IMR-90 (cell line): ENCODE data around the gene BAZ1A. TPM values are rescaled to one million over a fixed set of nuclear protein-coding genes. Genes with fewer than 3 reads are reported as not detected.

Source experiments
- ATAC-seq: fragments of 200-7000 bp; cut with Tn5 transposase; 2 replicates; pipeline ENCODE4 v1.9.1; 2020; ENCODE audit warnings: low read depth, mild to moderate bottlenecking, moderate library complexity
- BruUV-seq: library from RNA; stranded (reverse); fragments of 400-500 nt; replicated peaks from 2 replicates; lab custom pipeline; 2021; lab: Mats Ljungman, UMichigan
- CTCF ChIA-PET: fragments of 300-600 bp; formaldehyde crosslinking; extraction: SDS; loops from one replicate; lab custom pipeline; 2021; ENCODE audit warnings: antibody characterized with exemption; lab: Yijun Ruan, JAX
- POLR2A ChIA-PET: fragments of 300-600 bp; sonication (Branson Sonifier 250); formaldehyde crosslinking; loops from one replicate; lab custom pipeline; 2022; ENCODE audit warnings: antibody characterized with exemption; ENCODE audit not compliant: unreplicated experiment; lab: Charles Lee
- DNase-seq: peaks from one replicate; pipeline ENCODE4 v3.0.0; 2013
- H2AFZ ChIP-seq: replicated peaks from 2 replicates; pipeline ENCODE3; 2013; ENCODE audit warnings: low read length, mild to moderate bottlenecking; ENCODE audit not compliant: poor library complexity
- H2AK5ac ChIP-seq: 2 replicates; pipeline ENCODE4 v1.6.1; 2013; ENCODE audit warnings: low read depth, low read length, inconsistent platforms
- H2AK9ac ChIP-seq: replicated peaks from 2 replicates; pipeline ENCODE3; 2013; ENCODE audit warnings: mild to moderate bottlenecking, low read depth, low read length, moderate library complexity; ENCODE audit not compliant: poor library complexity
- H2BK120ac ChIP-seq: 2 replicates; pipeline ENCODE4 v1.6.1; 2013; ENCODE audit warnings: low read depth, low read length, inconsistent platforms
- H2BK15ac ChIP-seq: 3 replicates; pipeline ENCODE4 v1.6.1; 2013; ENCODE audit warnings: low read depth, low read length, inconsistent platforms
- H2BK20ac ChIP-seq: 2 replicates; pipeline ENCODE4 v1.6.1; 2013; ENCODE audit warnings: low read depth, mild to moderate bottlenecking, inconsistent platforms, low read length, moderate library complexity
- H2BK5ac ChIP-seq: 2 replicates; pipeline ENCODE4 v1.6.1; 2013; ENCODE audit warnings: mild to moderate bottlenecking, low read depth, low read length, inconsistent platforms; ENCODE audit not compliant: poor library complexity, severe bottlenecking
- H3K14ac ChIP-seq: replicated peaks from 2 replicates; pipeline ENCODE4 v1.6.1; 2013; ENCODE audit warnings: low read depth, low read length, inconsistent platforms
- H3K18ac ChIP-seq: 2 replicates; pipeline ENCODE4 v1.6.1; 2013; ENCODE audit warnings: low read depth, low read length, control low read depth
- H3K23ac ChIP-seq: 2 replicates; pipeline ENCODE4 v1.6.1; 2013; ENCODE audit warnings: low read depth, low read length, inconsistent platforms
- H3K27ac ChIP-seq: 2 replicates; pipeline ENCODE4 v1.5.1; 2013; ENCODE audit warnings: mild to moderate bottlenecking, control low read depth, low read length; ENCODE audit not compliant: insufficient read depth
- H3K27me3 ChIP-seq: 2 replicates; pipeline ENCODE4 v1.6.1; 2013; ENCODE audit warnings: low read length; ENCODE audit not compliant: control insufficient read depth, insufficient read depth
- H3K36me3 ChIP-seq: 2 replicates; pipeline ENCODE4 v1.6.1; 2013; ENCODE audit warnings: low read length, mixed read lengths; ENCODE audit not compliant: control insufficient read depth, insufficient read depth
- H3K4ac ChIP-seq: 2 replicates; pipeline ENCODE4 v1.6.1; 2013; ENCODE audit warnings: low read depth, low read length, inconsistent platforms
- H3K4me1 ChIP-seq: 2 replicates; pipeline ENCODE4 v1.6.1; 2013; ENCODE audit warnings: low read length, mixed read lengths; ENCODE audit not compliant: control insufficient read depth, insufficient read depth
- H3K4me2 ChIP-seq: 2 replicates; pipeline ENCODE4 v1.6.1; 2013; ENCODE audit warnings: low read depth, mild to moderate bottlenecking, control low read depth, low read length, moderate library complexity
- H3K4me3 ChIP-seq: 2 replicates; pipeline ENCODE4 v1.5.1; 2013; ENCODE audit warnings: low read depth, mild to moderate bottlenecking, control low read depth, low read length, moderate library complexity; ENCODE audit not compliant: insufficient read depth
- H3K56ac ChIP-seq: 2 replicates; pipeline ENCODE4 v1.6.1; 2013; ENCODE audit warnings: low read length, inconsistent platforms; ENCODE audit not compliant: insufficient read depth; ENCODE audit errors: extremely low read depth
- H3K79me1 ChIP-seq, 2 experiments: 2 replicates each; pipeline ENCODE4 v1.6.1; 2013; ENCODE audit warnings: low read length in 2 of 2, inconsistent platforms in 1 of 2, low read depth in 1 of 2
- H3K9ac ChIP-seq: 2 replicates; pipeline ENCODE4 v1.6.1; 2013; ENCODE audit warnings: low read depth, low read length, control low read depth
- H3K9me1 ChIP-seq: 2 replicates; pipeline ENCODE4 v1.6.1; 2013; ENCODE audit warnings: low read length, inconsistent platforms; ENCODE audit not compliant: insufficient read depth
- H3K9me3 ChIP-seq: 2 replicates; pipeline ENCODE4 v1.6.1; 2013; ENCODE audit warnings: low read length; ENCODE audit not compliant: control insufficient read depth, insufficient read depth
- H4K20me1 ChIP-seq: 2 replicates; pipeline ENCODE4 v1.6.1; 2013; ENCODE audit warnings: low read length, inconsistent platforms; ENCODE audit not compliant: insufficient read depth
- H4K5ac ChIP-seq: 2 replicates; pipeline ENCODE4 v1.6.1; 2013; ENCODE audit warnings: mild to moderate bottlenecking, low read depth, low read length, control low read depth
- H4K8ac ChIP-seq, 2 experiments: 2 replicates each; pipeline ENCODE4 v1.6.1; 2013; ENCODE audit warnings: low read depth in 2 of 2, low read length in 2 of 2, control low read depth in 1 of 2, inconsistent platforms in 1 of 2
- H4K91ac ChIP-seq: 2 replicates; pipeline ENCODE4 v1.6.1; 2013; ENCODE audit warnings: low read depth, low read length, inconsistent platforms; ENCODE audit not compliant: insufficient read depth
- CEBPB ChIP-seq: IDR thresholded peaks from 2 replicates; pipeline ENCODE4 v1.6.1; 2012; ENCODE audit warnings: low read depth, low read length, improper control_type of control experiment
- CHD1 ChIP-seq: IDR thresholded peaks from 2 replicates; pipeline ENCODE4 v1.6.1; 2012; ENCODE audit warnings: low read depth, low read length, improper control_type of control experiment
- FOS ChIP-seq: fragments of 150-350 bp; IDR thresholded peaks from 2 replicates; pipeline ENCODE4 v1.6.1; 2016; ENCODE audit warnings: low read depth, low read length
- MAZ ChIP-seq: IDR thresholded peaks from 2 replicates; pipeline ENCODE4 v1.6.1; 2012; ENCODE audit warnings: low read depth, mild to moderate bottlenecking, low read length, improper control_type of control experiment, moderate library complexity, borderline replicate concordance
- MXI1 ChIP-seq: IDR thresholded peaks from 2 replicates; pipeline ENCODE4 v1.6.1; 2012; ENCODE audit warnings: low read depth, mild to moderate bottlenecking, low read length, moderate library complexity, borderline replicate concordance
- NFE2L2 ChIP-seq: fragments of 150-350 bp; IDR thresholded peaks from 2 replicates; pipeline ENCODE4 v1.6.1; 2016; ENCODE audit warnings: low read depth, mild to moderate bottlenecking, low read length
- RAD21 ChIP-seq: IDR thresholded peaks from 2 replicates; pipeline ENCODE4 v1.6.1; 2012; ENCODE audit warnings: low read length, improper control_type of control experiment
- RFX5 ChIP-seq: IDR thresholded peaks from 2 replicates; pipeline ENCODE4 v1.8.0; 2012; ENCODE audit warnings: low read depth, mild to moderate bottlenecking, low read length, moderate library complexity
- WGBS, 2 experiments: methylation state at CpG; one replicate each; pipeline versions ENCODE4 v1.1.5 to v1.1.7; 2013; ENCODE audit warnings: missing lambda C conversion rate in 2 of 2; ENCODE audit not compliant: insufficient read length in 1 of 2; ENCODE audit errors: extremely low coverage in 2 of 2; 5-methylcytosine and 5-hydroxymethylcytosine counted together
- dilution Hi-C: fragments of 300-500 bp; cut with HindIII; formaldehyde crosslinking; loops from one replicate; pipeline ENCODE4 v1.14.3; 2018; ENCODE audit warnings: low sequenced_read_pairs; ENCODE audit not compliant: unreplicated experiment
- in situ Hi-C: fragments of 300-500 bp; cut with MboI; formaldehyde crosslinking; loops from 3 replicates; pipeline ENCODE4 v1.14.3; 2019; ENCODE audit warnings: low sequenced_read_pairs, inconsistent platforms, mixed read lengths
- intact Hi-C: fragments of 100-400 bp; cut with micrococcal nuclease; formaldehyde crosslinking; loops from 2 replicates; pipeline ENCODE4 v1.10.0; 2022
- polyA plus RNA-seq, 3 experiments: library from polyadenylated mRNA; depleted of rRNA; stranded (reverse); fragments of >200 nt; gene quantifications; 2 replicates each; pipeline ENCODE4 v1.2.3, GENCODE V29; 2012; ENCODE audit warnings: low replicate concordance in 1 of 3
- total RNA-seq: library from RNA; depleted of rRNA; stranded (reverse); fragments of >200 nt; gene quantifications from 2 replicates; pipeline ENCODE4 v1.2.3, GENCODE V29; 2012
- TF ChIP-seq, protein P1 (sequence below): fragments of 150-350 bp; IDR thresholded peaks from 2 replicates; pipeline ENCODE4 v1.6.1; 2016; ENCODE audit warnings: low read depth, mild to moderate bottlenecking, low read length, moderate library complexity, borderline replicate concordance
- TF ChIP-seq, protein P2 (sequence below): fragments of 150-350 bp; IDR thresholded peaks from 2 replicates; pipeline ENCODE4 v1.6.1; 2017; ENCODE audit warnings: mild to moderate bottlenecking, antibody characterized with exemption, low read length, low read depth
- TF ChIP-seq, protein P3 (sequence below): conservative IDR thresholded peaks from 2 replicates; pipeline ENCODE4 v1.5.1; 2012; ENCODE audit warnings: mild to moderate bottlenecking, low read depth, low read length, improper control_type of control experiment

Gene BAZ1A
- total and polyA plus RNA-seq, 2 of the 4 experiments (the other 2 are of a cell fraction) = 15.3 to 23.8 TPM

DNA sequence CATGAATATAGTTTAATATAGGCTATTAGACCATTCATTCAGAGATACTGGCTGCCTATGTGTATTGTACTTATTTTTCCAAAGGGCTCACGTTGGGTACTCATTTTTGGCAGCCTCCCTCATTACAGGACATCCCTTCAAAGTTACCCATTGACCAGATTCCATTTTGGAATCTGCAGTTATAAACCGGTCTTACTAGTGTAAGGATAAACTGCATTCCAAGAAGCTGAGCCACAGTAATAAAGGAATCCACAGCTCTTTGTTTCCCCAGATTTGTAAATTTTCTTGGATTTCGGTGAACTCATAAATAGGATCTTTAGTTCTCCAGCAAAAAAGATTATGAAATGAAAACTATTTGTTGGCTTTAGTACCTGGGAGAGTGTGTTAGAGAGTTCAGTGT, 141.9 kb downstream of the BAZ1A start:
- Histone ChIP-seq H4K20me1 (no peaks in the 10 kb centered on the region), H3K56ac (no peak overlapping the region), H4K91ac (no peak overlapping the region), H2AFZ (no peak overlapping the region), H3K9ac (no peak overlapping the region), H3K27ac (no peak overlapping the region), H2BK15ac (peak overlapping the region; percentile 96; the same call in 2 of the 3 replicates), H2BK20ac (0 out of 2 replicates have a peak overlapping the region, but pooled peaks have one; percentile 53), H3K9me3 (no peaks in the 10 kb centered on the region), H3K36me3 (no peaks in the 10 kb centered on the region), H2AK5ac (no peak overlapping the region), H3K18ac (no peak overlapping the region), H3K4me3 (no peak overlapping the region), H3K14ac (no peak overlapping the region), H4K5ac (no peak overlapping the region), H3K79me1 (no peaks in the 10 kb centered on the region), H3K4me2 (no peak overlapping the region; the same call in 1 of the 2 replicates), H3K9me1 (peaks cover 4% of the 10 kb centered on the region), H2BK5ac (peak overlapping the region; percentile 54), H3K4me1 (peaks cover 5% of the 10 kb centered on the region; the same call in 1 of the 2 replicates), H2BK120ac (no peak overlapping the region), H3K4ac (no peak overlapping the region), H3K23ac (no peak overlapping the region), H2AK9ac (no peak overlapping the region), H4K8ac (peak overlapping the region in 1 of 2 experiments; percentile 43; a peak in 1 of 4 replicates), H3K27me3 (no peaks in the 10 kb centered on the region)
- ChIA-PET CTCF (interaction anchor here (0.5 to 2.3 kb wide), 5 partner anchors 10 to 398 kb away, joined by 3 to 14 read pairs (median 4); no protein-coding TSS in a partner anchor), POLR2A (interaction anchor here (0.6 kb wide), 1 partner anchor 82 kb away, joined by 3 read pairs; no protein-coding TSS in a partner anchor)
- dilution Hi-C loops = no loop called here
- intact Hi-C loops = no loop called here
- BruUV-seq = no TSS peak
- ATAC-seq (peak; percentile 91), DNase-seq (peak; percentile 67)
- TF ChIP-seq CHD1 (no peak), FOS (no peak), NFE2L2 (no peak), RAD21 (no peak), MXI1 (no peak), RFX5 (no peak), MAZ (no peak), CEBPB (no peak)
- TF ChIP-seq, protein P1, sequence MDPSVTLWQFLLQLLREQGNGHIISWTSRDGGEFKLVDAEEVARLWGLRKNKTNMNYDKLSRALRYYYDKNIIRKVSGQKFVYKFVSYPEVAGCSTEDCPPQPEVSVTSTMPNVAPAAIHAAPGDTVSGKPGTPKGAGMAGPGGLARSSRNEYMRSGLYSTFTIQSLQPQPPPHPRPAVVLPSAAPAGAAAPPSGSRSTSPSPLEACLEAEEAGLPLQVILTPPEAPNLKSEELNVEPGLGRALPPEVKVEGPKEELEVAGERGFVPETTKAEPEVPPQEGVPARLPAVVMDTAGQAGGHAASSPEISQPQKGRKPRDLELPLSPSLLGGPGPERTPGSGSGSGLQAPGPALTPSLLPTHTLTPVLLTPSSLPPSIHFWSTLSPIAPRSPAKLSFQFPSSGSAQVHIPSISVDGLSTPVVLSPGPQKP = no peak
- TF ChIP-seq, protein P2, sequence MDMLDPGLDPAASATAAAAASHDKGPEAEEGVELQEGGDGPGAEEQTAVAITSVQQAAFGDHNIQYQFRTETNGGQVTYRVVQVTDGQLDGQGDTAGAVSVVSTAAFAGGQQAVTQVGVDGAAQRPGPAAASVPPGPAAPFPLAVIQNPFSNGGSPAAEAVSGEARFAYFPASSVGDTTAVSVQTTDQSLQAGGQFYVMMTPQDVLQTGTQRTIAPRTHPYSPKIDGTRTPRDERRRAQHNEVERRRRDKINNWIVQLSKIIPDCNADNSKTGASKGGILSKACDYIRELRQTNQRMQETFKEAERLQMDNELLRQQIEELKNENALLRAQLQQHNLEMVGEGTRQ = no peak
- TF ChIP-seq, protein P3, sequence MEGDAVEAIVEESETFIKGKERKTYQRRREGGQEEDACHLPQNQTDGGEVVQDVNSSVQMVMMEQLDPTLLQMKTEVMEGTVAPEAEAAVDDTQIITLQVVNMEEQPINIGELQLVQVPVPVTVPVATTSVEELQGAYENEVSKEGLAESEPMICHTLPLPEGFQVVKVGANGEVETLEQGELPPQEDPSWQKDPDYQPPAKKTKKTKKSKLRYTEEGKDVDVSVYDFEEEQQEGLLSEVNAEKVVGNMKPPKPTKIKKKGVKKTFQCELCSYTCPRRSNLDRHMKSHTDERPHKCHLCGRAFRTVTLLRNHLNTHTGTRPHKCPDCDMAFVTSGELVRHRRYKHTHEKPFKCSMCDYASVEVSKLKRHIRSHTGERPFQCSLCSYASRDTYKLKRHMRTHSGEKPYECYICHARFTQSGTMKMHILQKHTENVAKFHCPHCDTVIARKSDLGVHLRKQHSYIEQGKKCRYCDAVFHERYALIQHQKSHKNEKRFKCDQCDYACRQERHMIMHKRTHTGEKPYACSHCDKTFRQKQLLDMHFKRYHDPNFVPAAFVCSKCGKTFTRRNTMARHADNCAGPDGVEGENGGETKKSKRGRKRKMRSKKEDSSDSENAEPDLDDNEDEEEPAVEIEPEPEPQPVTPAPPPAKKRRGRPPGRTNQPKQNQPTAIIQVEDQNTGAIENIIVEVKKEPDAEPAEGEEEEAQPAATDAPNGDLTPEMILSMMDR = no peak
- WGBS, 2 experiments = no CpG with 5 or more reads among the region's 3 CpGs
- in situ Hi-C loops = no loop called here
